ENCODE results near the gene LEFTY2. TPM values are rescaled to one million over a fixed set of nuclear protein-coding genes. Genes with fewer than 3 reads are reported as not detected.
"Not testable (repeated sequence)": the region's sequence is repeated elsewhere in the genome, so short reads cannot be mapped to it uniquely, and the experiment has no call there.

LEFTY2 gene
- polyA plus RNA-seq, 1 donor from 2014 or later: not detected

DNA sequence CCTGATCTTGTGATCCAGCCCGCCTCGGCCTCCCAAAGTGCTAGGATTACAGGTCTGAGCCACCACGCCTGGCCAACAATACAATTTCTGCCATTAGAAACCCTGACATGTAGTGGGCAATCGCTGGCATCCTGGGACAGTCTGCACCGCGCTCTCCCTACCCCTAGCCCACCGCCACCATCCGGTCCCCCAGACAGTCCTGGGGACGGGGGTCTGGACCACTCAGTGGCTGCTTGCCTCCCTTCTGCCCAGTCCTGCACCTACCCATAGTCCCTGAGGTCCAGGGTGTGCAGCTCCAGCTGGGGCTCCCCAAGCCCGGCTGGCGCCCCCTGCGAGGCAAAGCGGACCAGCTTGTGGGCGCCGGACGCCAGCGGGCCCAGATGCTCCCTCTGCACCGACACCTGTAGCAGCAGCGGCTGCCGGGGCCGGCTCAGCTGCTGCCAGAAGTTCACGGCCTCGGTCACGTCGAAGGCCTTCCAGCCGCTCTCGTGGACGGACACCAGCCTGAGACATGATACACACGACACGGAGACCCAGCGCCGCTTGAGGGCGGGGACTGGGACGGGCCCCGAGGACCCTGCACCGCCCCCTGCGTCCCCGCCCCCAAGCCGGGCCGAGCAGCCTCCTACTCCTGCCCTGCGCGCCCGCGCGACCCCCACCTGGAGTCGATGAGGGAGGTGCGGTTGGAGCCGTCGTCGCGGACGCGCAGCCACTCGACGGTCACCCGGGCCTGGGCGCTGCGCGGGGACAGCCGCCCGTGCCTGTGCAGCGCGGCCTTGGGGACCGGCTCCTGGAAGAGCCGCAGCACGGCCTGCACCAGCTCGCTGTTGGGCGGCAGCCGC, 1.7 kb downstream of the LEFTY2 start:
- not testable (repeated sequence) for H2AFZ ChIP-seq (ENCODE audit: low read depth, low read length); H3K9ac ChIP-seq (ENCODE audit: low read length); H3K79me2 ChIP-seq (replicated peaks; ENCODE audit: insufficient read depth, low read length); H3K4me2 ChIP-seq (ENCODE audit: low read length); H4K20me1 ChIP-seq (ENCODE audit: insufficient read depth); H3K27me3 ChIP-seq (ENCODE audit: insufficient read depth, low read depth, low read length); H3K4me3 ChIP-seq (ENCODE audit: low read length); H3K9me3 ChIP-seq (ENCODE audit: low read length); H3K9me2 ChIP-seq (ENCODE audit: insufficient read depth, low read length); H3K36me3 ChIP-seq (ENCODE audit: insufficient read depth, low read length); H3K27ac ChIP-seq (ENCODE audit: low read length); H3F3A ChIP-seq (ENCODE audit: insufficient read depth, low read length, poor library complexity, severe bottlenecking)

- H3K9ac ChIP-seq (ENCODE audit: low read length): no peak overlapping the region
- H3K36me3 ChIP-seq (ENCODE audit: insufficient read depth, low read length): no peaks in the 10 kb centered on the region
- H3K4me2 ChIP-seq (ENCODE audit: low read length): no peak overlapping the region
- no peaks in the 10 kb centered on the region for H3K79me2 ChIP-seq (replicated peaks; ENCODE audit: insufficient read depth, low read length)
- H4K20me1 ChIP-seq (ENCODE audit: insufficient read depth): no peaks in the 10 kb centered on the region
- H2AFZ ChIP-seq (ENCODE audit: low read depth, low read length): no peak overlapping the region
- TF ChIP-seq MXI1 (conservative IDR thresholded peaks at IDR 0.05; ENCODE audit: poor library complexity, severe bottlenecking) (no peak), TAF1 (IDR thresholded peaks at IDR 0.05; ENCODE audit: low read depth) (no peak), SMC3 (conservative IDR thresholded peaks at IDR 0.05; ENCODE audit: poor library complexity) (no peak), RAD21 (conservative IDR thresholded peaks at IDR 0.05) (no peak), EZH2 (IDR thresholded peaks at IDR 0.05; ENCODE audit: borderline replicate concordance, insufficient read depth, low read length, poor library complexity, severe bottlenecking) (no peak), POLR2AphosphoS5 (IDR thresholded peaks at IDR 0.05) (no peak), EP300 (conservative IDR thresholded peaks at IDR 0.05; ENCODE audit: poor library complexity, severe bottlenecking) (no peak), REST (IDR thresholded peaks at IDR 0.05; ENCODE audit: borderline replicate concordance) (no peak)
- TF ChIP-seq, protein P1, sequence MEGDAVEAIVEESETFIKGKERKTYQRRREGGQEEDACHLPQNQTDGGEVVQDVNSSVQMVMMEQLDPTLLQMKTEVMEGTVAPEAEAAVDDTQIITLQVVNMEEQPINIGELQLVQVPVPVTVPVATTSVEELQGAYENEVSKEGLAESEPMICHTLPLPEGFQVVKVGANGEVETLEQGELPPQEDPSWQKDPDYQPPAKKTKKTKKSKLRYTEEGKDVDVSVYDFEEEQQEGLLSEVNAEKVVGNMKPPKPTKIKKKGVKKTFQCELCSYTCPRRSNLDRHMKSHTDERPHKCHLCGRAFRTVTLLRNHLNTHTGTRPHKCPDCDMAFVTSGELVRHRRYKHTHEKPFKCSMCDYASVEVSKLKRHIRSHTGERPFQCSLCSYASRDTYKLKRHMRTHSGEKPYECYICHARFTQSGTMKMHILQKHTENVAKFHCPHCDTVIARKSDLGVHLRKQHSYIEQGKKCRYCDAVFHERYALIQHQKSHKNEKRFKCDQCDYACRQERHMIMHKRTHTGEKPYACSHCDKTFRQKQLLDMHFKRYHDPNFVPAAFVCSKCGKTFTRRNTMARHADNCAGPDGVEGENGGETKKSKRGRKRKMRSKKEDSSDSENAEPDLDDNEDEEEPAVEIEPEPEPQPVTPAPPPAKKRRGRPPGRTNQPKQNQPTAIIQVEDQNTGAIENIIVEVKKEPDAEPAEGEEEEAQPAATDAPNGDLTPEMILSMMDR (IDR thresholded peaks at IDR 0.05; ENCODE audit: poor library complexity, severe bottlenecking): no peak
- H3K4me3 ChIP-seq (ENCODE audit: low read length): no peak overlapping the region
- H3K27ac ChIP-seq (ENCODE audit: low read length): no peak overlapping the region
- no peaks in the 10 kb centered on the region for H3K9me2 ChIP-seq (ENCODE audit: insufficient read depth, low read length)
- H3F3A ChIP-seq (ENCODE audit: insufficient read depth, low read length, poor library complexity, severe bottlenecking): no peaks in the 10 kb centered on the region
- no peaks in the 10 kb centered on the region for H3K9me3 ChIP-seq (ENCODE audit: low read length)
- no peaks in the 10 kb centered on the region for H3K27me3 ChIP-seq (ENCODE audit: insufficient read depth, low read depth, low read length)
Measured at GRCh38 chr1:225937048-225937968, 3.7 kb downstream of the LEFTY2 start.

Measured in neural cell (in vitro differentiated cells).